ENCODE data around the gene WASHC3.

The WASHC3 gene

DNA sequence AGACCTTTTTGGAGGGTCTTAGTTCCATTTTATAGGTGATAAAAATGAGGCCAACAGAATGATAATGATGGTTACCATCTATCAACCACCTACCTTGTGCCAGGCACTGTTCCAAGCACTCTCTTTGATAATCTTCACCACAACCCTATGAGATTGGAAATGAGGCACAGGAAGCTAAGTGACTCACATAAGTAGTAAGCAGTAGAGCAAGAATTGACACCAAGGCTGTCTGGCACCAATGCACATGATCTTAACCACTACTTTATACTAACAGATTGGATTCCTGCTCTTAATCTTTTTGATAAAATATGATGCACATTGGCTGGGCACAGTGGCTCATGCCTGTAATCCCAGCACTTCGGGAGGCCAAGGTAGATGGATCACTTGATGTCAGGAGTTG lies 93.0 kb downstream of the WASHC3 start:
- DNase-seq: no peak

GRCh38 chr12:101967506-101967905 lies 94.3 kb downstream of the WASHC3 start:
- DNase-seq: no peak

- DNase-seq: no peak
Observed at GRCh38 chr12:101966496-101966895, 95.3 kb downstream of the WASHC3 start.

DNA sequence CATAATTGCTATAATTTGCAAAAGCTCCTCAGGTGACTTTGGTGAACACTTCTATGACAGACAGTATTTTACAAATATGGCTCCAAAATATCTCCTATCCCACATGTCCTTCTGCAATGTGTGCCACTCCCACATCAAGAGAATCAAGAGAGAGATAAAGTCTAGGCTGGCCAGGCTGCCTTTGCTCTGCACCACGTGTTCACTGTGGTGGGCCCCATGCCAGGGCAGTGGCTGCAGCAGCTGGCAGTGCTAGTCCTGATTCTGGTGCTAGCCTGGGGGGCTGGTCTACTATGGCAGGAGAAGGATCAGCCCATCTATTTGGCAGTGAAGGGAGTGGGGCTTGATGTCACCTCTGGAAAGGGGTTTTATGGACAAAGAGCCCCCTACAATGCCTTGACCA lies 98.1 kb downstream of the WASHC3 start:
- DNase-seq: peak in 11 of 58 donors; percentile 0 to 21 (median 3)

All from anterior cingulate cortex (tissue), 58 donors.